AG10803 (cell line): ENCODE data around the gene MEF2D.

Source experiments
- DNase-seq: peaks from one replicate; pipeline ENCODE4 v3.0.0; 2010; ENCODE audit warnings: low read depth
- H3K4me3 ChIP-seq: 2 replicates; pipeline ENCODE4 v1.5.1; 2011; ENCODE audit warnings: mild to moderate bottlenecking, low read length, control low read depth
- CTCF ChIP-seq: conservative IDR thresholded peaks from 2 replicates; pipeline ENCODE4 v1.5.1; 2011; ENCODE audit warnings: mild to moderate bottlenecking, low read length, control low read depth, inconsistent platforms

Gene MEF2D

GRCh38 chr1:156497078-156497742, 3.4 kb downstream of the MEF2D start:
- H3K4me3 ChIP-seq, result peak overlapping the region; percentile 97
- DNase-seq, result no peak
- TF ChIP-seq CTCF, result no peak

GRCh38 chr1:156496211-156496761, 4.3 kb downstream of the MEF2D start:
- DNase-seq, result no peak
- H3K4me3 ChIP-seq, result peak overlapping the region; percentile 33
- TF ChIP-seq CTCF, result no peak

- no peak overlapping the region; the same call in 1 of the 2 replicates for H3K4me3 ChIP-seq
- TF ChIP-seq CTCF, result no peak
- no peak for DNase-seq
Measured at GRCh38 chr1:156495401-156496140, 5.0 kb downstream of the MEF2D start.

DNA sequence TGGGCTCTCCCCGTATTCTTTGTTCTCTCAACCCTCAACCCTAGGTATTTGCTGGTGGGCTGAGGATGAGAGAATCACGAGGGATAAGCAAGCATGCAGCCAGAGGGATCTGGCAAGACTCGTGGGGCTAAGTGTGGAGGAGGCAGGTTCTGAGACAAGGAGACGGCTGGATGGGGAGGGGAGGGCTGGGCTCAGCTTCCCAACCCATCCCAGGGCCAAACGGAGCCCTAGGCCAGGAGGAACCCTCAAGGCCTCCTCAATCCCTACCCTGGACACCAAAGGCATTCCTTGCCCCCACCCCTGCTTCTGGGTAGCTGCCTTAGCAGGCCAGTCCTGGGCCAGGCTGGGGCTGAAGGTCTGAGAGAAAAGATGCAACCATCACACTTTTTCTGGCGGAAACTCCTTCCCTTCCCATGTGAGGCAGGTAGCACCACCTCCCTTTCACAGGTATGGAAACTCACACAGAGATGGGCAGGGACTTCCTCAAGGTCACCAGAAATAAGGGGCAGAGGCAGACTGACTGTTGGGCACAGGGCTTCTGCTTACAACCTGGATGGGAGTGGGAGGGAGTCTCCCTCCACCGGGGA, 6.2 kb downstream of the MEF2D start:
- no peak overlapping the region for H3K4me3 ChIP-seq
- no peak for TF ChIP-seq CTCF
- DNase-seq, result no peak

- H3K4me3 ChIP-seq, result no peak overlapping the region
- no peak for TF ChIP-seq CTCF
- no peak for DNase-seq
Measured at GRCh38 chr1:156493742-156494141, 6.8 kb downstream of the MEF2D start.

- no peak for TF ChIP-seq CTCF
- no peak overlapping the region for H3K4me3 ChIP-seq
- no peak for DNase-seq
Measured at GRCh38 chr1:156493154-156493631, 7.4 kb downstream of the MEF2D start.
